ENCODE data around the gene NPC2.

The NPC2 gene

DNA sequence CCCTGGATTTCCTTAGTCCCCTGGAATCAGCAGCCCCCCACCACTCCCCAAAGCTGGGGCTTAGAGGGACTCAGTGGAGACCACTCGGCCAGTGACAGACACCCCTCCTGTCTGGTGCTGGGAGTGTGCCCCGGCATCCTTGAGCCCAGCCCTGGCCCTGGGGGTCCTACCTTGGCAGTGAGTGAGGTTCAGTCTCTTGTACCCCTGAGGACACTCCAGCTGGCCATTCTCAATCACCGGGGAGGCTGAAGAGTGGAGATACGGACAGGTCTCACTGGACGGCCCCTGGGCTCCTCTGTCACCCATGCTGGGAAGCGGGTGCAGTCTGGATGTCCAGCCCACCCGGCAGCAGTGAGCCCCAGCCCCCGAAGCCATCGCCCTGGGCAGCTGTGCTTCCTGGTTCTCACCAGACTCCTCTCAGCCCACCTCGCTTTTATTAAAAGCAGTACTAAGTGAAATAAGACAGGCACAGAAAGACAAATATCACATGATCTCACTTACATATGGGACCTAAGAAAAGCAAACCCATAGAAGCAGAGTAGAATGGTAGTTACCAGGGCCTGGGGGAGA lies 42.7 kb upstream of the NPC2 start:
- Histone ChIP-seq H3K4me3 (ENCODE audit: low read depth in 1 of 2, low read length in 1 of 2) (no peak overlapping the region), H3K36me3 (no peaks in the 10 kb centered on the region), H3K27me3 (no peaks in the 10 kb centered on the region), H3K4me1 (ENCODE audit: control insufficient read depth in 1 of 2, insufficient read depth in 1 of 2, low read depth in 1 of 2, low read length in 1 of 2) (no peaks in the 10 kb centered on the region), H3K27ac (no peak overlapping the region), H3K9me3 (no peaks in the 10 kb centered on the region)
- TF ChIP-seq CTCF (IDR thresholded peaks at IDR 0.05), result no peak

GRCh38 chr14:74533576-74533975 lies 40.5 kb upstream of the NPC2 start:
- Histone ChIP-seq H3K9me3 (no peaks in the 10 kb centered on the region), H3K27me3 (no peaks in the 10 kb centered on the region), H3K36me3 (no peaks in the 10 kb centered on the region), H3K4me1 (ENCODE audit: control insufficient read depth in 1 of 2, insufficient read depth in 1 of 2, low read depth in 1 of 2, low read length in 1 of 2) (no peaks in the 10 kb centered on the region), H3K4me3 (ENCODE audit: low read depth in 1 of 2, low read length in 1 of 2) (no peak overlapping the region), H3K27ac (no peak overlapping the region)
- TF ChIP-seq CTCF (IDR thresholded peaks at IDR 0.05), result no peak

DNA sequence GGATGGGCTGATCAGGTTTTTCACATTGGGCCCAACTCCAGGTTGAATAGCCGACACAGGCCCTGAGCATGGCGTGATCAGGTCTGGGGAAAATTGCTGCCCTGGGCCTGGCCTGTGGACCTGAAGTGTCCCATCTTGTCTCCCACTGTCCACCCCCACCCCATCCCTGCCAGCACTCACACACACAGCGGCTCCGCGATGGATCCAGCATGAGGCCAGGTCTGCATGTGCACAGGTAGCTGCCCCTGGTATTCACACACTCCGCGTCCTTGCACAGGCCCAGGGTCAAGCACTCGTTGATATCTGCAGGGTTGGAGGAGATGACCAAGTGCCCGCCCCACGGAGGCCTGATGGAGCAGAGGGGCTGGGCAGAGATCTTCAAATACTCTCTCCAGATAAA lies 39.1 kb upstream of the NPC2 start:
- Histone ChIP-seq H3K36me3 (no peaks in the 10 kb centered on the region), H3K9me3 (no peaks in the 10 kb centered on the region), H3K4me1 (ENCODE audit: control insufficient read depth in 1 of 2, insufficient read depth in 1 of 2, low read depth in 1 of 2, low read length in 1 of 2) (no peaks in the 10 kb centered on the region), H3K4me3 (ENCODE audit: low read depth in 1 of 2, low read length in 1 of 2) (no peak overlapping the region), H3K27ac (no peak overlapping the region), H3K27me3 (no peaks in the 10 kb centered on the region)
- no peak for TF ChIP-seq CTCF (IDR thresholded peaks at IDR 0.05)

GRCh38 chr14:74531467-74531866 lies 38.4 kb upstream of the NPC2 start:
- no peaks in the 10 kb centered on the region for H3K36me3 ChIP-seq
- H3K4me3 ChIP-seq (ENCODE audit: low read depth in 1 of 2, low read length in 1 of 2), result no peak overlapping the region
- no peaks in the 10 kb centered on the region for H3K27me3 ChIP-seq
- H3K4me1 ChIP-seq (ENCODE audit: control insufficient read depth in 1 of 2, insufficient read depth in 1 of 2, low read depth in 1 of 2, low read length in 1 of 2), result no peaks in the 10 kb centered on the region
- no peaks in the 10 kb centered on the region for H3K9me3 ChIP-seq
- TF ChIP-seq CTCF (IDR thresholded peaks at IDR 0.05), result no peak
- no peak overlapping the region for H3K27ac ChIP-seq

- no peaks in the 10 kb centered on the region for H3K27me3 ChIP-seq
- H3K27ac ChIP-seq, result no peak overlapping the region
- no peaks in the 10 kb centered on the region for H3K9me3 ChIP-seq
- H3K36me3 ChIP-seq, result no peaks in the 10 kb centered on the region
- no peak for TF ChIP-seq CTCF (IDR thresholded peaks at IDR 0.05)
- no peak overlapping the region for H3K4me3 ChIP-seq (ENCODE audit: low read depth in 1 of 2, low read length in 1 of 2)
- no peaks in the 10 kb centered on the region for H3K4me1 ChIP-seq (ENCODE audit: control insufficient read depth in 1 of 2, insufficient read depth in 1 of 2, low read depth in 1 of 2, low read length in 1 of 2)
Measured at GRCh38 chr14:74531006-74531405, 37.9 kb upstream of the NPC2 start.

DNA sequence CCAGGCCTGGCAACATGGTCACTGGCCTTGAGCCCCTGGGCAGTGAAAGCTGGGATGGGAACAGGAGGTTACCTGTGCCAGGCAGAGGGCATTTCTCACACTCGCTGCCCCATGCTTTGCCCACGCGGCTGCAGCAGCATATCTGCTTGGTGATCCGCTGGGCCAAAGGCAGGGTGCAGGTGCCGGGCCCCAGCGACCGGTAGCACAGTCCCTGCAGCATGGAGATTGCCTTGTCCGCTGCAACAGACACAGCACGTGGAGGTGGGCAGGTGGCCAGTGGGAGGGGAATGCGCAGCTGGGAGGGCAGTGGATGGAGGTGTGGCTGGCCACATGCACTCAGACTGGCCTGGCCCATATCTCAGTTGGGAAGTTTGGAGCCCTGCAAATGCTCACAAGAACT lies 35.8 kb upstream of the NPC2 start:
- H3K27me3 ChIP-seq, result no peaks in the 10 kb centered on the region
- no peaks in the 10 kb centered on the region for H3K36me3 ChIP-seq
- H3K4me1 ChIP-seq (ENCODE audit: control insufficient read depth in 1 of 2, insufficient read depth in 1 of 2, low read depth in 1 of 2, low read length in 1 of 2), result no peaks in the 10 kb centered on the region
- no peak for TF ChIP-seq CTCF (IDR thresholded peaks at IDR 0.05)
- H3K27ac ChIP-seq, result no peak overlapping the region
- no peaks in the 10 kb centered on the region for H3K9me3 ChIP-seq
- no peak overlapping the region for H3K4me3 ChIP-seq (ENCODE audit: low read depth in 1 of 2, low read length in 1 of 2)
